Fibroblast of lung (primary cell): ENCODE data around the gene SNRPE. TPM values are rescaled to one million over a fixed set of nuclear protein-coding genes. Genes with fewer than 3 reads are reported as not detected.

ENCODE experiments used
- DNase-seq, 2 donors: peaks; one replicate each; pipeline versions ENCODE4 v3.0.0 to v3.0.0-alpha.2; 2010; ENCODE audit warnings: low read depth in 2 of 2
- H2AFZ ChIP-seq: 2 replicates; pipeline ENCODE4 v1.5.1; 2012; ENCODE audit warnings: low read length, control low read depth, inconsistent platforms
- H3K27ac ChIP-seq: 2 replicates; pipeline ENCODE4 v1.5.1; 2011; ENCODE audit warnings: low read length, control low read depth; ENCODE audit not compliant: insufficient read depth
- H3K27me3 ChIP-seq: 2 replicates; pipeline ENCODE4 v1.5.1; 2011; ENCODE audit warnings: mild to moderate bottlenecking, low read length; ENCODE audit not compliant: control insufficient read depth, insufficient read depth
- H3K36me3 ChIP-seq: 2 replicates; pipeline ENCODE4 v1.5.1; 2011; ENCODE audit warnings: low read length; ENCODE audit not compliant: control insufficient read depth, insufficient read depth
- H3K4me1 ChIP-seq: 2 replicates; pipeline ENCODE4 v1.5.1; 2011; ENCODE audit warnings: low read length; ENCODE audit not compliant: control insufficient read depth, insufficient read depth; ENCODE audit errors: extremely low read depth
- H3K4me2 ChIP-seq: 2 replicates; pipeline ENCODE4 v1.5.1; 2011; ENCODE audit warnings: low read length, control low read depth; ENCODE audit not compliant: insufficient read depth; ENCODE audit errors: extremely low read depth
- H3K4me3 ChIP-seq, 4 experiments: fragments of 200-600 bp in 1 of 4; sonication (generic) in 1 of 4; replicated peaks in 1 of 4; 2 replicates each; pipeline ENCODE4 v1.5.1; 2011 to 2016; ENCODE audit warnings: low read length in 4 of 4, low read depth in 3 of 4, mild to moderate bottlenecking in 3 of 4, control low read depth in 2 of 4, inconsistent platforms in 1 of 4, mixed read lengths in 1 of 4; ENCODE audit not compliant: insufficient read depth in 1 of 4; ENCODE audit errors: control extremely low read depth in 1 of 4
- H3K79me2 ChIP-seq: 2 replicates; pipeline ENCODE4 v1.5.1; 2012; ENCODE audit warnings: mild to moderate bottlenecking, low read length, inconsistent platforms; ENCODE audit not compliant: control insufficient read depth, insufficient read depth
- H3K9ac ChIP-seq: 2 replicates; pipeline ENCODE4 v1.5.1; 2011; ENCODE audit warnings: mild to moderate bottlenecking, low read length, control low read depth; ENCODE audit not compliant: insufficient read depth
- H3K9me3 ChIP-seq: 2 replicates; pipeline ENCODE4 v1.5.1; 2012; ENCODE audit warnings: low read depth, low read length; ENCODE audit not compliant: control insufficient read depth, insufficient read depth
- H4K20me1 ChIP-seq: 2 replicates; pipeline ENCODE4 v1.5.1; 2011; ENCODE audit warnings: low read length; ENCODE audit not compliant: control insufficient read depth, insufficient read depth; ENCODE audit errors: extremely low read depth
- CTCF ChIP-seq, 2 donors: IDR thresholded peaks in 1 of 2; conservative IDR thresholded peaks in 1 of 2; 1 replicate in 1 of 2; 2 replicates in 1 of 2; pipeline ENCODE4 v1.5.1; 2011 to 2012; ENCODE audit warnings: low read length in 2 of 2, control low read depth in 1 of 2, inconsistent platforms in 1 of 2, low read depth in 1 of 2, mild to moderate bottlenecking in 1 of 2
- EZH2 ChIP-seq: IDR thresholded peaks from 2 replicates; pipeline ENCODE4 v1.5.1; 2012; ENCODE audit warnings: low read length, control low read depth, mild to moderate bottlenecking; ENCODE audit errors: missing control alignments
- polyA plus RNA-seq, 2 donors: library from polyadenylated mRNA; depleted of rRNA in 1 of 2; stranded (reverse) in 1 of 2; unstranded in 1 of 2; fragments of >200 nt; gene quantifications; 2 replicates each; pipeline ENCODE4 v1.2.1, GENCODE V29; 2011 to 2012; ENCODE audit warnings: missing spikeins in 1 of 2
- total RNA-seq: library from RNA; depleted of rRNA; stranded (reverse); fragments of >200 nt; gene quantifications from 2 replicates; pipeline ENCODE4 v1.2.1, GENCODE V29; 2014

Gene SNRPE
- total and polyA plus RNA-seq, 2 donors (not counting 1 experiment from before 2014, with no cell fraction given): 30.2 to 246 TPM

DNA sequence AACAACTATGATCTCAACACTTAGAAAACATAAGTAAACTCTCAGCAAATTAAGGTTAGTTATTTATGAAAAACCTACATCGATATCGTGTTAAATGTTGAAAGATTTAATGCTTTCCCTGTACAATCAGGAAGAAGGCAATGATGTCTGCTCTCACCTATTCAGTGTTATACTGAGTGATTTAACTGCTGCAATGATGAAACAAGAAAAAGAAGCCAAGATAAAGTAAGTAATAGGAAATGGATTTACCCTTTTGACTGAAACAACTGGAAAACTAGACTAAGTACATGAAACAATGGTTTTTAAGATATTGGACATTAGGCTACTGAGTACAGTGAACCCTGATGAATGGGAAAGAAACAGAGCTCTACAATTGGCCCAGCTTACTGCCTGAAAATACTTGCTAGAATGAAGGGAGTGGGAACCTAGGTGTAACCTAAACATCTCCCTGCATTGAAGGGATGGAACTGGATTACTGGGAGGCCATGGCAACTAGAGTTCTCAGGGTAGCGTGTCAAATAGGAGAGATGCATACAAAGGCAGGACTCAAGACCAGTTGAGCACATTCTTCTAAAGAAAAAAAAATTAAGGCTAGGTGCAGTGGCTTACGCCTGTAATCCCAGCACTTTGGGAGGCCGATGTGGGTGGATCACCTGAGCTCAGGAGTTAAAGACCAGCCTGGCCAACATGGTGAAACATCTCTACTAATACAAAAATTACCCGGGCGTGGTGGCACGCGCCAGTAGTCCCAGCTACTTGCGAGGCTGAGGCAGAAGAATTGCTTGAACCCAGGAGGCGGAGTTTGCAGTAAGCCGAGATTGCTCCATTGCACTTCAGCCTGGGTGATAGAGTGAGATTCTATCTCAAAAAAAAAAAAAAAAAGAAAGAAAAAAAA, 37.3 kb downstream of the SNRPE start:
- no peaks in the 10 kb centered on the region for H3K9me3 ChIP-seq
- H3K4me1 ChIP-seq: no peaks in the 10 kb centered on the region
- DNase-seq: no peak
- no peak overlapping the region for H2AFZ ChIP-seq
- no peaks in the 10 kb centered on the region for H3K36me3 ChIP-seq
- no peak overlapping the region for H3K4me2 ChIP-seq
- no peaks in the 10 kb centered on the region for H4K20me1 ChIP-seq
- no peak overlapping the region for H3K27ac ChIP-seq
- no peaks in the 10 kb centered on the region for H3K27me3 ChIP-seq
- TF ChIP-seq CTCF (conservative IDR thresholded peaks at IDR 0.05 in 1 of 2, IDR thresholded peaks at IDR 0.05 in 1 of 2; ENCODE audit: low read depth in 1 of 2, low read length in 2 of 2) (no peak), EZH2 (no peak)
- H3K9ac ChIP-seq: no peak overlapping the region
- no peaks in the 10 kb centered on the region for H3K79me2 ChIP-seq
- H3K4me3 ChIP-seq: no peak overlapping the region

GRCh38 chr1:203899353-203899716, 37.9 kb downstream of the SNRPE start:
- Histone ChIP-seq H3K79me2 (no peaks in the 10 kb centered on the region), H3K27me3 (no peaks in the 10 kb centered on the region), H3K4me3 (no peak overlapping the region), H3K4me1 (no peaks in the 10 kb centered on the region), H3K9ac (no peak overlapping the region), H2AFZ (no peak overlapping the region), H3K4me2 (no peak overlapping the region), H3K9me3 (no peaks in the 10 kb centered on the region), H3K27ac (no peak overlapping the region), H4K20me1 (no peaks in the 10 kb centered on the region), H3K36me3 (no peaks in the 10 kb centered on the region)
- no peak for TF ChIP-seq CTCF (conservative IDR thresholded peaks at IDR 0.05 in 1 of 2, IDR thresholded peaks at IDR 0.05 in 1 of 2; ENCODE audit: low read depth in 1 of 2, low read length in 2 of 2)
- no peak for TF ChIP-seq EZH2
- no peak for DNase-seq

DNA sequence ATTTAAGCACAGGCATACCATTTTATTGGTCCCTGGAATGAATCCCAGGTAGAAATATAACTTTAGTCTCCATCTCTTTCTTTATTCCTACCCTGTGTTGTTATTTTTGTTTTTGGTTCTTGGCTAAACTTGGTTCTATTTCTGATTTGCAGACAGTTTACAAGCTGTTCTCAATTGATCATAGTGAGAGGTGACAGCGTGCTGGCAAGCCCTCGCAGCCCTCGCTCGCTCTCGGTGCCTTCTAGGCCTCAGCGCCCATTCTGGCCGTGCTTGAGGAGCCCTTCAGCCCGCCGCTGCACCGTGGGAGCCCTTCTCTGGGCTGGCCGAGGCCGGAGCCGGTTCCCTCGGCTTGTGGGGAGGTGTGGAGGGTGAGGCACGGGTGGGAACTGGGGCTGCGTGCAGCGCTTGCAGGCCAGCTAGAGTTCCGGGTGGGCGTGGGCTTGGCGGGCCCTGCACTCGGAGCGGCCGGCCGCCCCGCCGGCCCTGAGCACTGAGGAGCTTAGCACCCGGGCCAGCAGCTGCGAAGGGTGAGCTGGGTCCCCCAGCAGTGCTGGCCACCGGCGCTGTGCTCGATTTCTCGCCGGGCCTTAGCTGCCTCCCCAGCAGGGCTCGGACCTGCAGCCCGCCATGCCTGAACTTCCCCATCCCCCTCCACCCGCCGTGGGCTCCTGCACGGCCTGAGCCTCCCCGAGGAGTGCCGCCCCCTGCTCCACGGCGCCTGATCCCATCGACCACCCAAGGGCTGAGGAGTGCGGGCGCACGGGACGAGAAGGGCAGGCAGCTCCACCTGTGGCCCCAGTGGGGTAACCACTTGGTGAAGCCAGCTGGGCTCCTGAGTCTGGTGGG, 38.7 kb downstream of the SNRPE start:
- H3K4me3 ChIP-seq: no peak overlapping the region
- H3K9ac ChIP-seq: no peak overlapping the region
- H3K4me1 ChIP-seq: no peaks in the 10 kb centered on the region
- TF ChIP-seq CTCF (conservative IDR thresholded peaks at IDR 0.05 in 1 of 2, IDR thresholded peaks at IDR 0.05 in 1 of 2; ENCODE audit: low read depth in 1 of 2, low read length in 2 of 2) (no peak), EZH2 (no peak)
- no peaks in the 10 kb centered on the region for H3K9me3 ChIP-seq
- H3K4me2 ChIP-seq: no peak overlapping the region
- no peak for DNase-seq
- H3K36me3 ChIP-seq: no peaks in the 10 kb centered on the region
- H3K27ac ChIP-seq: no peak overlapping the region
- H4K20me1 ChIP-seq: no peaks in the 10 kb centered on the region
- no peak overlapping the region for H2AFZ ChIP-seq
- H3K27me3 ChIP-seq: no peaks in the 10 kb centered on the region
- no peaks in the 10 kb centered on the region for H3K79me2 ChIP-seq
